Transverse colon (tissue), 4 donors: ENCODE results near the gene IQCF2. TPM values are rescaled to one million over a fixed set of nuclear protein-coding genes. Genes with fewer than 3 reads are reported as not detected.
"Not testable (repeated sequence)": the region's sequence is repeated elsewhere in the genome, so short reads cannot be mapped to it uniquely, and the experiment has no call there.

Experiments used
- DNase-seq: peaks from one replicate; pipeline ENCODE4 v3.0.0-alpha.2; 2019
- H3K27ac ChIP-seq, 4 donors: fragments of 200-600 bp; sonication (generic); 2 replicates each; pipeline ENCODE4 v1.5.1; 2016 to 2018; ENCODE audit warnings: inconsistent platforms in 4 of 4
- H3K27me3 ChIP-seq: fragments of 200-600 bp; sonication (generic); 2 replicates; pipeline ENCODE4 v1.5.1; 2017; ENCODE audit warnings: inconsistent platforms
- H3K36me3 ChIP-seq, 4 donors: fragments of 200-600 bp; sonication (generic); 2 replicates each; pipeline ENCODE4 v1.5.1; 2017 to 2019; ENCODE audit warnings: inconsistent platforms in 4 of 4
- H3K4me1 ChIP-seq, 4 donors: fragments of 200-600 bp; sonication (generic); 2 replicates each; pipeline ENCODE4 v1.5.1; 2017 to 2020; ENCODE audit warnings: inconsistent platforms in 4 of 4
- H3K4me3 ChIP-seq, 4 donors: fragments of 200-600 bp; sonication (generic); 1 replicate in 1 of 4; 2 replicates in 3 of 4; pipeline versions ENCODE4 v1.5.1 to v1.6.1; 2017 to 2019; ENCODE audit warnings: inconsistent platforms in 4 of 4
- H3K9me3 ChIP-seq, 2 donors: fragments of 200-600 bp; sonication (generic); 2 replicates each; pipeline ENCODE4 v1.5.1; 2017 to 2019; ENCODE audit warnings: inconsistent platforms in 2 of 2
- EP300 ChIP-seq: sonication (generic); formaldehyde crosslinking; IDR thresholded peaks from one replicate; pipeline ENCODE4 v1.6.1; 2017; ENCODE audit warnings: antibody characterized with exemption, low read depth
- POLR2A ChIP-seq: fragments of 450-650 bp; IDR thresholded peaks from one replicate; pipeline ENCODE4 v1.6.1; 2016; ENCODE audit warnings: antibody characterized with exemption, mild to moderate bottlenecking, moderate library complexity
- POLR2AphosphoS5 ChIP-seq, 3 donors: sonication (generic); formaldehyde crosslinking; IDR thresholded peaks; one replicate each; pipeline ENCODE4 v1.6.1; 2016; ENCODE audit warnings: antibody characterized with exemption in 3 of 3
- WGBS, 2 donors: methylation state at CpG; one replicate each; pipeline ENCODE4 v1.1.5; 2018; ENCODE audit warnings: low coverage in 1 of 2; 5-methylcytosine and 5-hydroxymethylcytosine counted together
- in situ Hi-C, 4 donors: fragments of 200-750 bp; cut with MboI; loops; one replicate each; pipeline versions ENCODE4 v1.15.0 to v1.15.1; 2017; ENCODE audit warnings: low sequenced_read_pairs in 3 of 4, low pct_ligation_motif_present in 1 of 4, low pct_unique_long_range_greater_than_20kb in 1 of 4
- intact Hi-C: fragments of 100-400 bp; cut with DNase I; formaldehyde crosslinking; loops from one replicate; pipeline ENCODE4 v1.15.1; 2023; ENCODE audit warnings: low total_unique reads
- total RNA-seq, 4 donors: library from RNA; depleted of rRNA; stranded (reverse); fragments of >200 nt; gene quantifications; one replicate each; pipeline ENCODE4 v1.1.0, GENCODE V29; 2016
- TF ChIP-seq, protein P1 (sequence below), 5 experiments: fragments of 200-600 bp in 3 of 5; fragments of 450-650 bp in 2 of 5; sonication (generic) in 3 of 5; IDR thresholded peaks; 1 replicate in 2 of 5; 2 replicates in 3 of 5; pipeline ENCODE4 v1.5.1; 2016 to 2017; ENCODE audit warnings: antibody characterized with exemption in 5 of 5, inconsistent platforms in 3 of 5, mild to moderate bottlenecking in 2 of 5, moderate library complexity in 1 of 5

IQCF2 gene
- total RNA-seq, 4 donors from 2014 or later, result not detected

DNA sequence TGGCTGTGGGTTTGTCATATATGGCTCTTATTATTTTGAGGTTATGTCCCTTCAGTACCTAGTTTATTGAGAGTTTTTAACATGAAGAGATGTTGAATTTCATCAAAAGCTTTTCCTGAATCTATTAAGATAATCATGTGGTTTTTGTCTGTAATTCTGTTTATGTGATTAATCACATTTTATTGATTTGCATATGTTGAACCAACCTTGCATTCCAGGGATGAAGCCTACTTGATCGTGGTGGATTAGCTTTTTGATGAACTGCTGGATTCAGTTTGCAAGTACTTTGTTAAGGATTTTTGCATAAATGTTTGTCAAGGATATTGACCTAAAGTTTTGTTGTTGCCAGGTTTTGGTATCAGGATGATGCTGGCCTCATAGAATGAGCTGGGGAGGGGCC lies 33.1 kb upstream of the IQCF2 start:
- no peaks in the 10 kb centered on the region for H3K36me3 ChIP-seq
- intact Hi-C loops, result no loop called here
- in situ Hi-C loops, result no loop called here

DNA sequence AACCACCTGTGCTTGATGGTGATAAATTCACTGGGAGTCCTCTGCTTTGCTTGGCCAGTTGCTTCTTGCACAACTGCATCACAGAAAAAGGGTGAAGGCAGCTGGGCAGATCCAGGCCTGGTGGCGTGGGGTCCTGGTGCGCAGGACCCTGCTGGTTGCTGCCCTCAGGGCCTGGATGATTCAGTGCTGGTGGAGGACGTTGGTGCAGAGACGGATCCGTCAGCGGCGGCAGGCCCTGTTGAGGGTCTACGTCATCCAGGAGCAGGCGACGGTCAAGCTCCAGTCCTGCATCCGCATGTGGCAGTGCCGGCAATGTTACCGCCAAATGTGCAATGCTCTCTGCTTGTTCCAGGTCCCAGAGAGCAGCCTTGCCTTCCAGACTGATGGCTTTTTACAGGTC lies 31.1 kb upstream of the IQCF2 start:
- no peak for TF ChIP-seq POLR2AphosphoS5 (IDR thresholded peaks at IDR 0.05)
- in situ Hi-C loops (no loop called here), intact Hi-C loops (no loop called here)
- Histone ChIP-seq H3K27ac (no peak overlapping the region), H3K27me3 (peaks cover 18% of the 10 kb centered on the region), H3K4me3 (no peak overlapping the region), H3K36me3 (no peaks in the 10 kb centered on the region), H3K4me1 (no peaks in the 10 kb centered on the region), H3K9me3 (peaks cover 6 to 10% of the 10 kb centered on the region in 2 donors)
- 94% methylated on average over 12 of the region's 13 CpGs; no CpG with 5 or more reads in 1 of the 2 donors for WGBS, 2 donors
- no peak for DNase-seq

More for the DNA sequence above, 33.1 kb upstream of the IQCF2 start:
- peaks cover 5% of the 10 kb centered on the region for H3K27me3 ChIP-seq
- WGBS, 2 donors, result 81 to 100% methylated on average over 1 of the region's 1 CpG
- H3K4me1 ChIP-seq, result no peaks in the 10 kb centered on the region
- H3K4me3 ChIP-seq, result no peak overlapping the region
- no peak for TF ChIP-seq POLR2A
- no peak for TF ChIP-seq POLR2AphosphoS5 (IDR thresholded peaks at IDR 0.05)
- H3K9me3 ChIP-seq, result peaks cover 6 to 10% of the 10 kb centered on the region in 2 donors
- DNase-seq, result no peak
- H3K27ac ChIP-seq, result no peak overlapping the region

DNA sequence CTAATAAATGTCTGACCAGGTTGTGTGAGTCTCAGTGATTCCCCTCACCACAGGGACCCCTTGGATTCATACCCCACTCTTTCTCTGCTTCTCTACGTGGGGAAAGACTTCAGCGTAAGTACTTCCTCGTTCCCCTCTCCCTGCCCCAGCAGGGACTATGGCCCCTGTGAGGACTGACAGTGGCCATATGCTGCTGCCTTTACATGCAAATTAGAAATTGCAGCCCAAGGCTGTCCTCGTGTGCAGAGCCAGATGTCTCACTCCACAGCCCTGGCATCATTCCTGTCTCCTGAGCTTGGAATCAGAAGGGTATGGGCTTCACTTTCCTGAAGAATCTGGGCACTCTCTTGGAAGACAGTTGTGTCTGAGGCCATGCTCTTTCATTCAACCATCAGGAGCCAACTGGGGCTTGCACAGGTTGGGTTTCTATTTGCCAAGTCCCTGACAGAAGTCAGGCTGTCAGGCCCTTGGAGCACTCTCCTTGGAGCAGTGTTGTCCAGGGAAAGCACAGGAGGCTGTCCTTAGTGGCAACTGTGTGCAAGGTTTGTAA lies 30.5 kb upstream of the IQCF2 start:
- DNase-seq, result no peak
- Histone ChIP-seq H3K27me3 (peaks cover 18% of the 10 kb centered on the region), H3K27ac (no peak overlapping the region), H3K36me3 (no peaks in the 10 kb centered on the region), H3K4me3 (no peak overlapping the region), H3K4me1 (no peaks in the 10 kb centered on the region), H3K9me3 (peaks cover 6 to 10% of the 10 kb centered on the region in 2 donors)
- intact Hi-C loops, result no loop called here
- 58% methylated on average over 4 of the region's 4 CpGs; no CpG with 5 or more reads in 1 of the 2 donors for WGBS, 2 donors
- in situ Hi-C loops, result no loop called here
- TF ChIP-seq POLR2A, result no peak
- TF ChIP-seq, protein P1, sequence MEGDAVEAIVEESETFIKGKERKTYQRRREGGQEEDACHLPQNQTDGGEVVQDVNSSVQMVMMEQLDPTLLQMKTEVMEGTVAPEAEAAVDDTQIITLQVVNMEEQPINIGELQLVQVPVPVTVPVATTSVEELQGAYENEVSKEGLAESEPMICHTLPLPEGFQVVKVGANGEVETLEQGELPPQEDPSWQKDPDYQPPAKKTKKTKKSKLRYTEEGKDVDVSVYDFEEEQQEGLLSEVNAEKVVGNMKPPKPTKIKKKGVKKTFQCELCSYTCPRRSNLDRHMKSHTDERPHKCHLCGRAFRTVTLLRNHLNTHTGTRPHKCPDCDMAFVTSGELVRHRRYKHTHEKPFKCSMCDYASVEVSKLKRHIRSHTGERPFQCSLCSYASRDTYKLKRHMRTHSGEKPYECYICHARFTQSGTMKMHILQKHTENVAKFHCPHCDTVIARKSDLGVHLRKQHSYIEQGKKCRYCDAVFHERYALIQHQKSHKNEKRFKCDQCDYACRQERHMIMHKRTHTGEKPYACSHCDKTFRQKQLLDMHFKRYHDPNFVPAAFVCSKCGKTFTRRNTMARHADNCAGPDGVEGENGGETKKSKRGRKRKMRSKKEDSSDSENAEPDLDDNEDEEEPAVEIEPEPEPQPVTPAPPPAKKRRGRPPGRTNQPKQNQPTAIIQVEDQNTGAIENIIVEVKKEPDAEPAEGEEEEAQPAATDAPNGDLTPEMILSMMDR (IDR thresholded peaks at IDR 0.05), result no peak

DNA sequence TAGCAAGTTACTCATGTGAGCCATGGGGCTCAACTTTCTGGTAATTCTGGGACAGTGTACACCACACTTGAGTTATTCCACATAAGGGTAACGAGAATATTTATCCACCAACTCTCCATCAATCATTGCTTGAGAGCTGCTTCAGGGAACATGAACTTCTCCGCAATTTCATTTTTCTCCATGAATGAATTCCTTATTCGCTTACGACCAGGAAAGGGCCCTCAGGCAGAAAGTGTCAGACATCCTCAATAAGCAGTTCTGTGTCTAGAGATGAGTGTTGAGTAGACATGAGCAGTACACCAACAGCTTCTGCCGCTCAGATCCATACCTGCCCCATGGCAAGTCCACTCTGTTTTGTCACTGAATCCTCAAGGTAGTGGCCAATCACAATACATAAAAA lies 24.8 kb upstream of the IQCF2 start:
- in situ Hi-C loops, result no loop called here

DNA sequence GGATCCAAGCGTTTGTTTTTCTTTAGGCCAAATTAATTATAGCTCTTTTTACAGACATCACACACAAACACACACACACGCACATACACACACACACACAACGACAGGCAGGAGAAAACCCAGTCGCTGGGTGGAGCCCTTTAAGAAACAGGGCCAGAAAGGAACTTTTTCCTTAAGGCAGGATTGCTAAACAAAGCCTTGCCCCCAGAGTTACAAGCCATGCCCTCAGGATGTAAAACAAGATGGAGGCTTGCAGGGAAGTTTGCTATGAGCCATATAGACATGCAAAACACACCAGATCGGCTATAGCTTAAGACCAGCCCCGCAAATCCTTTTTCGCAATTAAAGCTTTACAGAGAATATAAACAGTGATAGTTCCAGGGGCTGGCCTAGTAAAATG lies 16.3 kb upstream of the IQCF2 start:
- TF ChIP-seq EP300, result no peak
- TF ChIP-seq POLR2A, result no peak
- TF ChIP-seq, protein P1 (IDR thresholded peaks at IDR 0.05), result no peak
- no peak for TF ChIP-seq POLR2AphosphoS5 (IDR thresholded peaks at IDR 0.05)
- H3K36me3 ChIP-seq, result no peaks in the 10 kb centered on the region
- peaks cover 40% of the 10 kb centered on the region for H3K27me3 ChIP-seq
- H3K4me1 ChIP-seq, result no peaks in the 10 kb centered on the region
- H3K27ac ChIP-seq, result no peak overlapping the region
- no peak overlapping the region for H3K4me3 ChIP-seq
- intact Hi-C loops, result no loop called here
- 62 to 76% methylated on average over 4 to 7 of the region's 7 CpGs for WGBS, 2 donors
- DNase-seq, result no peak
- in situ Hi-C loops, result no loop called here
- no peaks in the 10 kb centered on the region for H3K9me3 ChIP-seq

More for the DNA sequence above, 24.8 kb upstream of the IQCF2 start:
- TF ChIP-seq, protein P1 (IDR thresholded peaks at IDR 0.05), result no peak
- no peak for TF ChIP-seq POLR2AphosphoS5 (IDR thresholded peaks at IDR 0.05)
- no peak for TF ChIP-seq POLR2A
- no peak for TF ChIP-seq EP300
- 73 to 77% methylated on average over 4 to 5 of the region's 5 CpGs for WGBS, 2 donors
- Histone ChIP-seq H3K36me3 (no peaks in the 10 kb centered on the region), H3K9me3 (no peaks in the 10 kb centered on the region), H3K4me3 (no peak overlapping the region), H3K27me3 (peaks cover 20% of the 10 kb centered on the region), H3K4me1 (no peaks in the 10 kb centered on the region), H3K27ac (no peak overlapping the region)
- no peak for DNase-seq
- intact Hi-C loops, result no loop called here

DNA sequence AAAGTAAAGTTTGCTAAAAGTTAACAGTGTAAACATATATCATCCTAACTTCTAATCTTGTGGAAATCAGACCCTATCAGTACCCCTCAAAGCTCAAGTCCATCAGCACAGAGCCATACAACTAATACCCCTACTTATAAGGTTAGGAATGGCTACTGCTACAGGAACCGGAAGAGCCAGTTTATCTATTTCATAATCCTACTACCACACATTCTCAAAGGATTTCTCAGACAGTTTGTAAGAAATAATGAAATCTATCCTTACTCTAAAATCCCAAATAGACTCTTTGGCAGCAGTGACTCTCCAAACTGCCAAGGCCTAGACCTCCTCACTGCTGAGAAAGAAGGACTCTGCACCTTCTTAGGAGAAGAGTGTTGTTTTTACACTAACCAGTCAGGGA lies 6.0 kb upstream of the IQCF2 start:
- DNase-seq, in situ Hi-C loops, H3K4me3 ChIP-seq, intact Hi-C loops, H3K9me3 ChIP-seq, H3K36me3 ChIP-seq, H3K4me1 ChIP-seq, H3K27me3 ChIP-seq, H3K27ac ChIP-seq: not testable (repeated sequence)
- 88 to 91% methylated on average over 1 of the region's 1 CpG for WGBS, 2 donors
